Measurements from ENCODE around the gene C11orf68. TPM values are rescaled to one million over a fixed set of nuclear protein-coding genes. Genes with fewer than 3 reads are reported as not detected.

The C11orf68 gene
- total RNA-seq, 1 experiment from 2014 or later: 20.1 TPM

- no peak for DNase-seq
- no peaks in the 10 kb centered on the region for H3K36me3 ChIP-seq (ENCODE audit: control insufficient read depth, insufficient read depth, low read length)
- TF ChIP-seq CTCF (IDR thresholded peaks at IDR 0.05; ENCODE audit: insufficient read depth in 1 of 2, low read depth in 1 of 2, low read length in 1 of 2, severe bottlenecking in 1 of 2, unreplicated experiment in 1 of 2): no peak
- H3K27me3 Mint-ChIP-seq (ENCODE audit: insufficient read depth, unreplicated experiment): no peaks in the 10 kb centered on the region
- BruUV-seq (replicated peaks): no TSS peak
- peak overlapping the region; percentile 9 for H3K27ac Mint-ChIP-seq (ENCODE audit: unreplicated experiment)
- intact Hi-C loops (cut with micrococcal nuclease; ENCODE audit: unreplicated experiment): no loop called here
- H3K4me3 ChIP-seq (ENCODE audit: low read depth, low read length): no peak overlapping the region
- H3K36me3 Mint-ChIP-seq (ENCODE audit: insufficient read depth, unreplicated experiment): peaks cover 30% of the 10 kb centered on the region
- 0 out of 2 replicates have a peak, but pooled peaks cover 3% of the 10 kb centered on the region for H3K4me1 ChIP-seq
- peak overlapping the region; percentile 29 for H3K4me3 Mint-ChIP-seq (ENCODE audit: unreplicated experiment)
- POLR2A ChIA-PET: interaction anchor here (0.6 to 1.9 kb wide), 2 partner anchors 12 to 30 kb away, joined by 4 to 10 read pairs; partner anchors contain the start of gene MUS81
- no peaks in the 10 kb centered on the region for H3K27me3 ChIP-seq (replicated peaks; ENCODE audit: control insufficient read depth, insufficient read depth, low read length)
- CTCF ChIA-PET: interaction anchor here (0.6 to 4.3 kb wide), 4 partner anchors 12 to 152 kb away, joined by 3 to 39 read pairs (median 22); partner anchors contain the start of genes FIBP, MUS81 and RNASEH2C
- H3K9me3 Mint-ChIP-seq (ENCODE audit: unreplicated experiment): no peaks in the 10 kb centered on the region
- H3K4me1 Mint-ChIP-seq (ENCODE audit: low read depth, unreplicated experiment): peaks cover 6% of the 10 kb centered on the region
- H3K9me3 ChIP-seq: no peaks in the 10 kb centered on the region
These were observed 46.9 kb downstream of the C11orf68 start for GRCh38 chr11:65871811-65872548.

GRCh38 chr11:65870706-65871681, 47.9 kb downstream of the C11orf68 start:
- no peak for DNase-seq
- Mint-ChIP-seq H3K27ac (ENCODE audit: unreplicated experiment) (peak overlapping the region; percentile 9), H3K4me3 (ENCODE audit: unreplicated experiment) (no peak overlapping the region), H3K36me3 (ENCODE audit: insufficient read depth, unreplicated experiment) (peaks cover 30% of the 10 kb centered on the region), H3K4me1 (ENCODE audit: low read depth, unreplicated experiment) (peaks cover 6% of the 10 kb centered on the region), H3K27me3 (ENCODE audit: insufficient read depth, unreplicated experiment) (no peaks in the 10 kb centered on the region), H3K9me3 (ENCODE audit: unreplicated experiment) (no peaks in the 10 kb centered on the region)
- POLR2A ChIA-PET: interaction anchor here (0.5 to 1.9 kb wide), 4 partner anchors 11 to 1110 kb away, joined by 3 to 10 read pairs (median 4); partner anchors contain the start of genes KAT5 and MUS81
- TF ChIP-seq CTCF (IDR thresholded peaks at IDR 0.05; ENCODE audit: insufficient read depth in 1 of 2, low read depth in 1 of 2, low read length in 1 of 2, severe bottlenecking in 1 of 2, unreplicated experiment in 1 of 2): no peak
- H3K9me3 ChIP-seq: no peaks in the 10 kb centered on the region
- no peak overlapping the region for H3K4me3 ChIP-seq (ENCODE audit: low read depth, low read length)
- H3K4me1 ChIP-seq: 0 out of 2 replicates have a peak, but pooled peaks cover 3% of the 10 kb centered on the region
- H3K36me3 ChIP-seq (ENCODE audit: control insufficient read depth, insufficient read depth, low read length): no peaks in the 10 kb centered on the region
- CTCF ChIA-PET: interaction anchor here (0.6 to 4.3 kb wide), 4 partner anchors 11 to 151 kb away, joined by 3 to 39 read pairs (median 22); partner anchors contain the start of genes FIBP, MUS81 and RNASEH2C
- intact Hi-C loops (cut with micrococcal nuclease; ENCODE audit: unreplicated experiment): no loop called here
- BruUV-seq (replicated peaks): no TSS peak
- no peaks in the 10 kb centered on the region for H3K27me3 ChIP-seq (replicated peaks; ENCODE audit: control insufficient read depth, insufficient read depth, low read length)

GRCh38 chr11:65870307-65870658, 48.6 kb downstream of the C11orf68 start:
- Mint-ChIP-seq H3K27me3 (ENCODE audit: insufficient read depth, unreplicated experiment) (no peaks in the 10 kb centered on the region), H3K4me3 (ENCODE audit: unreplicated experiment) (no peak overlapping the region), H3K36me3 (ENCODE audit: insufficient read depth, unreplicated experiment) (peaks cover 35% of the 10 kb centered on the region), H3K4me1 (ENCODE audit: low read depth, unreplicated experiment) (peaks cover 6% of the 10 kb centered on the region), H3K9me3 (ENCODE audit: unreplicated experiment) (no peaks in the 10 kb centered on the region), H3K27ac (ENCODE audit: unreplicated experiment) (peak overlapping the region; percentile 9)
- H3K4me3 ChIP-seq (ENCODE audit: low read depth, low read length): no peak overlapping the region
- CTCF ChIA-PET: interaction anchor here (2.3 to 4.3 kb wide), 3 partner anchors 10 to 18 kb away, joined by 11 to 39 read pairs (median 37); partner anchors contain the start of genes FIBP and MUS81
- no TSS peak for BruUV-seq (replicated peaks)
- DNase-seq: no peak
- intact Hi-C loops (cut with micrococcal nuclease; ENCODE audit: unreplicated experiment): no loop called here
- H3K27me3 ChIP-seq (replicated peaks; ENCODE audit: control insufficient read depth, insufficient read depth, low read length): no peaks in the 10 kb centered on the region
- H3K9me3 ChIP-seq: no peaks in the 10 kb centered on the region
- 0 out of 2 replicates have a peak, but pooled peaks cover 3% of the 10 kb centered on the region for H3K4me1 ChIP-seq
- POLR2A ChIA-PET: interaction anchor here (1.9 kb wide), 1 partner anchor 10 kb away, joined by 10 read pairs; the partner anchor contains the start of gene MUS81
- TF ChIP-seq CTCF (IDR thresholded peaks at IDR 0.05; ENCODE audit: insufficient read depth in 1 of 2, low read depth in 1 of 2, low read length in 1 of 2, severe bottlenecking in 1 of 2, unreplicated experiment in 1 of 2): no peak
- no peaks in the 10 kb centered on the region for H3K36me3 ChIP-seq (ENCODE audit: control insufficient read depth, insufficient read depth, low read length)
